ENCODE results near the gene TSKU.

TSKU gene

GRCh38 chr11:76764941-76765665 lies 18.1 kb upstream of the TSKU start:
- H3K4me3 ChIP-seq (ENCODE audit: low read length) = no peak overlapping the region
- H3K9me2 ChIP-seq (replicated peaks; ENCODE audit: insufficient read depth, low read length) = no peaks in the 10 kb centered on the region
- no peaks in the 10 kb centered on the region for H3K9me3 ChIP-seq (replicated peaks; ENCODE audit: insufficient read depth, low read length)
- H3K4me1 ChIP-seq (ENCODE audit: low read length) = peaks cover 37% of the 10 kb centered on the region
- H4K20me1 ChIP-seq (ENCODE audit: insufficient read depth, low read length) = no peaks in the 10 kb centered on the region
- H3K27ac ChIP-seq (ENCODE audit: low read length) = no peak overlapping the region
- H3K79me2 ChIP-seq (ENCODE audit: low read length) = no peaks in the 10 kb centered on the region
- H3K9ac ChIP-seq (ENCODE audit: low read length) = no peak overlapping the region
- no peak overlapping the region for H3K4me2 ChIP-seq (ENCODE audit: low read depth, low read length)
- peaks cover 25% of the 10 kb centered on the region for H3F3A ChIP-seq (ENCODE audit: insufficient read depth, low read length)
- no peak overlapping the region for H2AFZ ChIP-seq (ENCODE audit: low read length)
- no peaks in the 10 kb centered on the region for H3K27me3 ChIP-seq (replicated peaks; ENCODE audit: insufficient read depth, low read length)
- TF ChIP-seq EZH2 (optimal IDR thresholded peaks at IDR 0.05; ENCODE audit: low read depth, low read length) (no peak), CTCF (IDR thresholded peaks at IDR 0.05; ENCODE audit: low read length) (no peak), EZH2phosphoT487 (IDR thresholded peaks at IDR 0.05; ENCODE audit: low read length) (no peak)
- no peaks in the 10 kb centered on the region for H3K36me3 ChIP-seq (replicated peaks; ENCODE audit: insufficient read depth, low read length)
- DNase-seq = no peak

GRCh38 chr11:76765863-76766350 lies 17.2 kb upstream of the TSKU start:
- Histone ChIP-seq H3K4me2 (ENCODE audit: low read depth, low read length) (no peak overlapping the region), H3K9me3 (replicated peaks; ENCODE audit: insufficient read depth, low read length) (no peaks in the 10 kb centered on the region), H4K20me1 (ENCODE audit: insufficient read depth, low read length) (no peaks in the 10 kb centered on the region), H3K9ac (ENCODE audit: low read length) (no peak overlapping the region), H3K79me2 (ENCODE audit: low read length) (no peaks in the 10 kb centered on the region), H3F3A (ENCODE audit: insufficient read depth, low read length) (peaks cover 33% of the 10 kb centered on the region), H3K4me1 (ENCODE audit: low read length) (peaks cover 43% of the 10 kb centered on the region), H3K9me2 (replicated peaks; ENCODE audit: insufficient read depth, low read length) (no peaks in the 10 kb centered on the region), H3K4me3 (ENCODE audit: low read length) (no peak overlapping the region), H3K27ac (ENCODE audit: low read length) (no peak overlapping the region), H2AFZ (ENCODE audit: low read length) (no peak overlapping the region), H3K36me3 (replicated peaks; ENCODE audit: insufficient read depth, low read length) (no peaks in the 10 kb centered on the region), H3K27me3 (replicated peaks; ENCODE audit: insufficient read depth, low read length) (no peaks in the 10 kb centered on the region)
- TF ChIP-seq EZH2 (optimal IDR thresholded peaks at IDR 0.05; ENCODE audit: low read depth, low read length) = no peak
- TF ChIP-seq CTCF (IDR thresholded peaks at IDR 0.05; ENCODE audit: low read length) = no peak
- no peak for TF ChIP-seq EZH2phosphoT487 (IDR thresholded peaks at IDR 0.05; ENCODE audit: low read length)
- DNase-seq = no peak

DNA sequence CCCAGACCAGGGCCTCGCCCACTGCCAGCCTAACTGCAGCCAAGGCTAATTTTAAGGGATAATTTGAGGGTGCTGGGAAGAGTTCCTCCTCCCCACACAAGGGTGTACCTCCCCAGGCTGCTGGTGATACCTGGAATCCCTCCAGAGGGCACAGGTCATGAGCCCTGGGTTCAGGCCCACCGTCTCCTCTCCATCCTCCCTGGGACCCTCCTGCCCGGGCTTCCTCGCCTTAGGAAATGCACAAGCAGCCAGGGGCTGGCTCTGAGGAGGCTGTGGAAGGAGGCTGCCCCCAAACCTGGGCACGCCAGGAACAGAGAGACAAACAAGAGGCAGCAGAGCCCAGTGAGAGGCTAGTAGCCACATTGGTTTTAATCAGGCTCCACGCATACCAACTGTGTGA lies 16.6 kb upstream of the TSKU start:
- DNase-seq = no peak
- Histone ChIP-seq H3K79me2 (ENCODE audit: low read length) (no peaks in the 10 kb centered on the region), H3K36me3 (replicated peaks; ENCODE audit: insufficient read depth, low read length) (no peaks in the 10 kb centered on the region), H3K4me1 (ENCODE audit: low read length) (peaks cover 49% of the 10 kb centered on the region), H3K9me3 (replicated peaks; ENCODE audit: insufficient read depth, low read length) (no peaks in the 10 kb centered on the region), H3K9me2 (replicated peaks; ENCODE audit: insufficient read depth, low read length) (no peaks in the 10 kb centered on the region), H3K27ac (ENCODE audit: low read length) (no peak overlapping the region), H3F3A (ENCODE audit: insufficient read depth, low read length) (peaks cover 34% of the 10 kb centered on the region), H2AFZ (ENCODE audit: low read length) (no peak overlapping the region), H3K9ac (ENCODE audit: low read length) (no peak overlapping the region), H3K27me3 (replicated peaks; ENCODE audit: insufficient read depth, low read length) (no peaks in the 10 kb centered on the region), H3K4me2 (ENCODE audit: low read depth, low read length) (no peak overlapping the region), H4K20me1 (ENCODE audit: insufficient read depth, low read length) (no peaks in the 10 kb centered on the region), H3K4me3 (ENCODE audit: low read length) (no peak overlapping the region)
- TF ChIP-seq CTCF (IDR thresholded peaks at IDR 0.05; ENCODE audit: low read length) (no peak), EZH2 (optimal IDR thresholded peaks at IDR 0.05; ENCODE audit: low read depth, low read length) (no peak), EZH2phosphoT487 (IDR thresholded peaks at IDR 0.05; ENCODE audit: low read length) (no peak)

All from MM.1S (cell line).